Stimulated activated memory B cell treated with anti-CD40 and anti-IgM and Interleukin-4, amounts not matched to agents 10 μg/mL and 1 μg/mL and 100 μg/mL, for 72 hours (primary cell): ENCODE measurements around the gene SCGB1C2.
"Not testable (repeated sequence)": the region's sequence is repeated elsewhere in the genome, so short reads cannot be mapped to it uniquely, and the experiment has no call there.

Experiments
- ATAC-seq: fragments of 150-1000 bp; cut with Tn5 transposase; 2 replicates; pipeline ENCODE4 v1.10.0; 2021
- H3K27ac Mint-ChIP-seq: one replicate; pipeline ENCODE4 v1.8.0; 2022; ENCODE audit warnings: mild to moderate bottlenecking, mixed read lengths
- H3K27me3 Mint-ChIP-seq: one replicate; pipeline ENCODE4 v1.8.0; 2022; ENCODE audit warnings: mixed read lengths
- H3K36me3 Mint-ChIP-seq: one replicate; pipeline ENCODE4 v1.8.0; 2022; ENCODE audit warnings: mixed read lengths
- H3K4me1 Mint-ChIP-seq: one replicate; pipeline ENCODE4 v1.8.0; 2022; ENCODE audit warnings: mixed read lengths
- H3K4me3 Mint-ChIP-seq: one replicate; pipeline ENCODE4 v1.8.0; 2022; ENCODE audit warnings: mild to moderate bottlenecking, moderate library complexity, mixed read lengths
- H3K9me3 Mint-ChIP-seq: one replicate; pipeline ENCODE4 v1.8.0; 2022; ENCODE audit warnings: mixed read lengths

Gene SCGB1C2

DNA sequence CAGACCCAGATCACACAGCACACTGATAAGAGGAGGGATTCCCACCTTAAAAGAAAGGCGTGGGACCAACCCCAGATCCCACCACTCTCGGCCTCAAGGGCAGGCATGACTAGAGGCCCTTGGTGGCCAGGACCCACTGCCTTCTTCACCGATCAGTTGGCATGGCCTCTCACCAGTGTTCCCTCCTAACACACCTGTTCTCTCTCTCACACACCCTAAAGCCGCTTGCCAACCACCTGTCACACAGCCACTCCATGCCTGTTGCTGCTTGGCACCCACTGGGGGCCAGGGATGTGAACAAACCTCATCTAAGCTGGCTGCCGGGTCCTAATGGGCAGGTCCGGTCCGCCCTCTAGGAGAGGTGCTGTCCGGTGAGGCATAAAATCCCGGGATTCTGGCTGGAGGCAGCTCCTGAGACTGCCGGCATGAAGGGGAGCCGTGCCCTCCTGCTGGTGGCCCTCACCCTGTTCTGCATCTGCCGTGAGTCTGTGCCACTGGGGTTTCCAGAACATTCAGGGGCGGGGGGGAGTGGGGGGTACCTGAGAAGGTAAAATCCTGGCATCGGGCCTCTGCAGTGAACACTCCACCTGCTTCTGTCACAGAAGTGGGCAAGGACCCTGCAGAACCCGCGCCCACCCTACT, at the start of gene SCGB1C2:
TSS of gene SCGB1C2 (plus strand) at position 404 of the 642 bp plus-strand sequence. CDS start at position 426, 22 bp downstream.
- H3K27ac Mint-ChIP-seq, H3K27me3 Mint-ChIP-seq, H3K4me1 Mint-ChIP-seq, H3K4me3 Mint-ChIP-seq, ATAC-seq, H3K9me3 Mint-ChIP-seq, H3K36me3 Mint-ChIP-seq: not testable (repeated sequence)

DNA sequence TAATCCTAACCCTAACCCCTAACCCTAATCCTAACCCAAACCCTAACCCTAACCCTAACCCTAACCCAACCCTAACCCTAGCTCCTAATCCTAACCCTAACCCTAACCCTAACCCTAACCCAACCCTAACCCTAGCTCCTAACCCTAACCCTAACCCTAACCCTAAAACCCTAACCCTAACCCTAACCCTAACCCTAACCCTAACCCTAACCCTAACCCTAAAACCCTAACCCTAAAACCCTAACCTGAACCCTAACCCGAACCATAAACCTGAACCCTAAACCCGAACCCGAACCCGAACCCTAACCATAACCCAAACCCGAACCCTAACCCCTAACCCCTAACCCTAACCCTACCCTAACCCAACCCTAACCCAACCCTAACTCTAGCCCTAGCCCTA, 24.3 kb upstream of the SCGB1C2 start:
- H3K27me3 Mint-ChIP-seq, H3K4me3 Mint-ChIP-seq, H3K36me3 Mint-ChIP-seq, H3K4me1 Mint-ChIP-seq, H3K9me3 Mint-ChIP-seq, H3K27ac Mint-ChIP-seq, ATAC-seq: not testable (repeated sequence)

DNA sequence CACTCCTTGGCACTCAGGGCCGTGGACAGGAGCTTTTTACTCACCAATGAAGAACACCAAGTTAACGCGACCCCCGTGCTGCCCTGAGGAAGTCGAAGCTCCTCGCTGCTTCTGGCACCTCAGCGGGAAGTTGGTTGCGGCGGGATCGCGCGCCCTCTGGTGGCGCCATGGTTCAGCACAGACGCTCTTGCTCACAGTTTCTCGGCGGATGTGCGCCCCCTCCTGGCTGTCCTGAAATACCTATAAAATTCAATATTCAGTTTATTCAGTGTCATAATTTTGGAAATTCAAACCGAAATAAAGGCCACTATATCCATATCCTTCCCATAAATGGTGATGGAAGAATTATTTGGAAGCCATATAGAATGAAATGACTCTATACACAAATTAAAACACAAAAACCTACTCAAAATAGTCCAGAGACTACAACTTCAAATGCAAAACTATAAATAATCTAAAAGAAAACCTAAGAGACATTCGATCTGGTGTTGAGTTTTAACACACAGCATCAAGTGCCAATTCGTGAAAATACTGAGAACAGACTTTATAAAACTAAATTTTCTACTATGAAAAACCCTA, 18.9 kb upstream of the SCGB1C2 start:
- not testable (repeated sequence) for H3K9me3 Mint-ChIP-seq, H3K27me3 Mint-ChIP-seq, H3K4me3 Mint-ChIP-seq, H3K27ac Mint-ChIP-seq, H3K36me3 Mint-ChIP-seq, ATAC-seq, H3K4me1 Mint-ChIP-seq

DNA sequence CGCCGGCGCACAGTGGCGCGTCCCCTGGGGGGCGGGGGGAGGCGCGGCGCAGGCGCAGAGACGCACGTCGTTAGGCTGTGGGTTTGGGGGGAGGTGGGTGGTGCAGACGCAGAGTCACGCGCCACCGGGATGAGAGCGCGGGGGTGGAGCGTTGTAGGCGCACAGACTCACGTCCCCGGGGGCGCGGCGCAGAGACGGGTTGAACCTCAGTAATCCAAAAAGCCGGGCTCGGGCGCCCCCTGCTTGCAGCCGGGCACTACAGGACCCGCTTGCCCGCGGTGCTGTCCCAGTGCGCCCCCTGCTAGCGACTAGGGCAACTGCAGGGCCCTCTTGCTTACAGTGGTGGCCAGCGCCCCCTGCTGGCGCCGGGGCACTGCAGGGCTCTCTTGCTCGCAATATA, 3.4 kb upstream of the SCGB1C2 start:
- not testable (repeated sequence) for H3K4me1 Mint-ChIP-seq, H3K4me3 Mint-ChIP-seq, H3K27me3 Mint-ChIP-seq, H3K36me3 Mint-ChIP-seq, H3K27ac Mint-ChIP-seq, H3K9me3 Mint-ChIP-seq
- peak; percentile 83 for ATAC-seq

DNA sequence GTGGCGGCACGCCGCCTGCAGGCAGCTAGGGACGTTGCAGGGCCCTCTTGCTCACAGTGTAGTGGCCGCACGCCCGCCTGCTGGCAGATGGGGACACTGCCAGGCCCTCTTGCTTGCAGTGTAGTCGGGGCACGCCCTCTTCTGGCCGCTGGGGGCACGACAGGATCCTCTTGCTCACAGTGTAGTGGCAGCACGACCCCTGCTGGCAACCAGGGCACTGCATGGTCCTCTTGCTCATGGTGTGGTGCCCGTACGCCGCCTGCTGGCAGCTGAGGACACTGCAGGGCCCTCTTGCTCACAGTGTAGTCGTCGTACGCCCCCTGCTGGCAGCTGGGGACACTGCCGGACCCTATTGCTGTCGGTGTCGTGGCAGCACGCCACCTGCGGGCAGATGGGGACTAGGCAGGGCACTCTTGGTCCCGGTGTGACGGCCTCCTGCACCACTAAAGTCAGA, 3.0 kb upstream of the SCGB1C2 start:
- not testable (repeated sequence) for H3K4me3 Mint-ChIP-seq, H3K4me1 Mint-ChIP-seq, H3K9me3 Mint-ChIP-seq

DNA sequence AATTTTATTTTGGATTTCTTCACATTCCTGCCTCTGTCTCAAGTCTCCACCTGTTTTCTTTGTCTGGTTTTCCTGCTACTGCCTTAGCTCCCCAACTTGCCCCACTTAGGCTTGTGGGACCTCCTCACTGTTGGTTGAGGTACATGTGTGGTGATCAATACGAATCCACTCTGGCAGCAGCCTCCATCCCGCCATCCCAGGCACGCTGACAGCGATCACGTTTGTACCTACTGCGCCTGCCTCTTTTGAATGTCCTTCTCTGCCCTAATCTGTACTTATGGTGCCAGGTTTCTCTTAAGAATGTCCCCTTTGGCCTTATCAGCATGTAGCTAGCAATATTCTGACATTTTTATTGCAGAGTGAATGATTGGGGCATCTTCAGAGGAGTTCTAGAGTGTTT, 2.3 kb upstream of the SCGB1C2 start:
- not testable (repeated sequence) for H3K27me3 Mint-ChIP-seq, H3K27ac Mint-ChIP-seq, H3K4me1 Mint-ChIP-seq, ATAC-seq, H3K36me3 Mint-ChIP-seq, H3K9me3 Mint-ChIP-seq, H3K4me3 Mint-ChIP-seq

More for the DNA sequence above, 3.0 kb upstream of the SCGB1C2 start:
- not testable (repeated sequence) for H3K36me3 Mint-ChIP-seq, H3K27me3 Mint-ChIP-seq, H3K27ac Mint-ChIP-seq
- ATAC-seq = peak; percentile 73

DNA sequence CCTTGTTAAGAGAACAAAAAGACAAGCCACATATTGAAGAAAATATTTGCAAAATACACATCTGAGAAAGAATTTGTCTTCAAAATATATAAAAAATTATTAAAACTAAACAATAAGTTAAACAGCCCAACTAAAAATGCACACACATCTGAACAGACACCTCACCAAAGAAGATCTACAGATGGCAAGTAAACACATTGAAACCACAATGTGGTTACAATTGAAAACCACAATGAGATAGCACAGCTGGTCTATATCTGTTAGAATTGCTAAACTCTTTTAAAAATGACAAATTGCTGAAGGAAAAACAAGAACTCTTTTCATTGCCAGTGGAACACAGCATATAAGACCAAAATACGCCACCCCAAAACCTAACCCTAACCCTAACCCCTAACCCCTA, 1.5 kb upstream of the SCGB1C2 start:
- not testable (repeated sequence) for H3K27me3 Mint-ChIP-seq, H3K36me3 Mint-ChIP-seq, H3K4me3 Mint-ChIP-seq, H3K9me3 Mint-ChIP-seq, H3K27ac Mint-ChIP-seq, H3K4me1 Mint-ChIP-seq, ATAC-seq

DNA sequence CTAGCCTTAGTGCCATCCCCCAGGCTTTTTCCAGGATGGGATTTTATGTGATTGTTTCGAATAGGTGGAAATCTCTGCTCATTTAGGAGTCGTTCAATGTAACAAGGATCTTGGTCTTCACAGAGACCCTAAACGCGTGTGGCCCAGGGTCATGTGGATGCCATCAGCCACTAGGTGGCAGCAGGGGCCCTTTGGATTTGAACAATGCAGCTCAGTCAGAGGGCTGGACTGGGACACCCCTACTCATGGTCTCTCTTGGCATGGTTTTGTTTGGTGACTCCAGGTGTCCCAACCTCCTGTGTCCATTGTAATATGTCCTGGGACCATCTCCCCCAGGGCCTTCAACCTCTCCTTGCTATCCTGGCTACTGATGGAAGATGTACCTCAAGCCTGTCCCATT, 838 bp upstream of the SCGB1C2 start:
- not testable (repeated sequence) for H3K27me3 Mint-ChIP-seq, H3K4me1 Mint-ChIP-seq, H3K36me3 Mint-ChIP-seq, H3K9me3 Mint-ChIP-seq, H3K27ac Mint-ChIP-seq, H3K4me3 Mint-ChIP-seq
- ATAC-seq = peak; percentile 83

DNA sequence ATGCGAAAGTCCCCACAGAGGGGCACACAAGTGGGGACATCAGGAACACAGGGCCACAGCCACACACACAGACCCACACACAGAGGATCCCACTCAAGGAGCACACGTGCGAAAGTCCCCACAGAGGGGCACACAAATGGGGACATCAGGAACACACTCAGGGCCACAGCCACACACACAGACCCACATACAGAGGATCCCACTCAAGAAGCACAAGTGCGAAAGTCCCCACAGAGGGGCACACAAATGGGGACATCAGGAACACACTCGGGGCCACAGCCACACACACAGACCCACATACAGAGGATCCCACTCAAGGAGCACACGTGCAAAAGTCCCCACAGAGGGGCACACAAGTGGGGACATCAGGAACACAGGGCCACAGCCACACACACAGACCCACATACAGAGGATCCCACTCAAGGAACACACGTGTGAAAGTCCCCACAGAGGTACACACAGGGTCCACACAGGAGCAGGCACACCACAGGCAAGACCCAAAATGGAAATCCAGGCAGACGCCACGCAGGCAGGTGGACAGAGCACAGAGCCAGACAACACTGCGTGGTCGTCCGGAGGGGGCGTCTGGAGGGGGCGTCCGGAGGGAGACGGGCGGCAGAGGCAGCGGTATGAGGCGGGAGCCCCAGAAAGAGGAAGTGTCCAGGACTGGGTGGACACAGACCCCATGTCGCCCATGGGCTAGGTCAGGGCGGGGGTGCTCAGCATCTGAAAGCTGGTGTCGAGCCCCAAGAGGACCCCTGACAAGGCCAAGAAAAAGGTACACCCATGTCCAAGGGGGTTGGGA, 2.2 kb downstream of the SCGB1C2 start:
- H3K27me3 Mint-ChIP-seq, H3K9me3 Mint-ChIP-seq, H3K4me1 Mint-ChIP-seq, ATAC-seq, H3K27ac Mint-ChIP-seq, H3K36me3 Mint-ChIP-seq, H3K4me3 Mint-ChIP-seq: not testable (repeated sequence)

DNA sequence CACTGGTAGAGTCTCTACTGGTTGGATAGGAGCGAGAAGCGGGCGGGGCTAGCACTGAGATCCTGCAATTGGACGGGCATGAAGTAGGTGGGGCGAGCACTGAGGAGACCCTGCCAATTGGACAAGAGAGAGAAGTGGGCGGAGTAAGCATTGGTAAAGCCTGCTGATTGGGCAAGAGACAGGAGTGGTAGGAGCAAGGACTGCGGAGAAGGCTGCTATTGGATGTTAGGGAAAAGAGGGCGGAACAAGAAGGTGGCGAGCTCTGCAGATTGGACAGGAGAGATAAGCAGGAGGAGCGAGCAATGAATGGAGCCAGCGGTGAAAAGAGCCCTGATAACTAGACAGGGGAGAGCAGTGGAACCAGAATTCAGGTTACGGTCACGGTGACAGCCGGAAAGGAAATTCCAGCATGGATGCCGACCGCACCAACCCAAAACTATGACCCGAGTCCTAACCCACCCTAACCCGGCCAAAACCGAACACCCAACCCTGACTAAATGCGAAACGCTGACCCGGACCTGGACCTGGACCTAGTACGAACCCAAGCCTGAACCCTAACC, 4.8 kb downstream of the SCGB1C2 start:
- ATAC-seq = no peak
- H3K4me3 Mint-ChIP-seq = no peak overlapping the region
- no peaks in the 10 kb centered on the region for H3K9me3 Mint-ChIP-seq
- H3K27ac Mint-ChIP-seq = no peak overlapping the region
- H3K4me1 Mint-ChIP-seq = no peaks in the 10 kb centered on the region
- no peaks in the 10 kb centered on the region for H3K36me3 Mint-ChIP-seq
- peaks cover 8% of the 10 kb centered on the region for H3K27me3 Mint-ChIP-seq

DNA sequence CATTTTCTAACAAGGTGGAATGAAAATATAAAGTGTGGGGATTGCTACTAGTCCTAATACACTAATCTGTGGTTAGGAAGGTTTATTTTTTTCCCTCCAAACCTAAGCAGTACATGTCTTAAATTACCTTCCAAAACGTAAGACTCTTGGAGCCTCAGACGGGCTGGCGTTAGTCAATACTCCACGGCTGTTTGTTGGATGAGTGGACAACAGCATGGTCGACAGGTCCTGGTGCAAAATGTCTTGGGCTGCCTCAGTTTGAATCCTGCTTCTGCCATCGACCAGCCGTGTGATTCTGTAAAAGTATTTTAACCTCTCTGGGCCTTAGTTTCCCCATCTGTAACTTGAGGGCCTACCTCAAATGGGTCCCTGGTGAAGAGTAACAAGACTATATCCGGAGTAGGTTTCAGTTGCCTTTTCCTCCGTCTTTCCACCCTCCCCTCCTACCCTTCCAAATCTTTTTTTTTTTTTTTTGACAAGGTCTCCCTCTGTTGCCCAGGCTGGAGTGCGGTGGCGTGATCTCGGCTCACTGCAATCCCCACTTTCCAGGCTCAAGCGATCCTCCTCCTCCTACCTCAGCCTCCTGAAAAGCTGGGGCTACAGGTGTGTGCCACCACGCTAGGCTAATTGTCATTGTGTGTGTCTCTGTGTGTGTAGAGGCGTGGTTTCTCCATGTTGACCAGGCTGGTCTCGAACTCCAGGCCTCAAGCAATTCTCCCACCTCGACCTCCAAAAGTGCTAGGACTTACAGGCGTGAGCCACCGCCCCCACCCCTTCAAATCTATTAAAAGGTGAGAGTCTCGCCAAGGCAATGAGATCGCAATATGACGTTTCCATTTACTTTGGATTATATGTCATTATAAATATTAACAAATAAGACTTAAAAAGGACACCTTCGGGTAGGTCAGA, 5.8 kb downstream of the SCGB1C2 start:
- peaks cover 8% of the 10 kb centered on the region for H3K27me3 Mint-ChIP-seq
- no peak for ATAC-seq
- H3K9me3 Mint-ChIP-seq = no peaks in the 10 kb centered on the region
- no peak overlapping the region for H3K27ac Mint-ChIP-seq
- no peaks in the 10 kb centered on the region for H3K36me3 Mint-ChIP-seq
- no peaks in the 10 kb centered on the region for H3K4me1 Mint-ChIP-seq
- no peak overlapping the region for H3K4me3 Mint-ChIP-seq

DNA sequence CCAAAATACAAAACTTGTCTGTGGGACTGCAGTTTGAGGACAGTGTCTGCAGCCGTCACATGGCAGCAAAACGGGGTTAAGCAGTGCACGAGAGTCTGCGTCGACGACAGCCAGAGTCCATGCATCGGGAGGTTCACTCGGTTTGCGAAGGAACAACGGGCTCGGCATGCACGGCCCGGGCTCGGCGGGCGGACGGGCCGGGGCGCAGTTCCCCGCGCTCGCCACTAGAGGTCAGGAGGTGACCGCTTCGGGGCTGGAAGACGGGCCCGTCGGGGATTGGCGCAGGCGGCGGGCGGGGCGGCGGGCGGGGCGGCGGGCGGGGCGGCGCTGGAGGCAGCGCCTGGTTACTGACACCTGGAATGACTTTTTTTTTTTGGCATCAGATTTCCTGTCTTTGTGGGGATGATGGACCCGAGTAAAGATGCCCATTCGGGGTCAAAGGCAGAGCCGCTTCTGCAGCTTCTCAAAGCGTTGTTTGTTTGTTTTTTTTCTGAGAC, 6.5 kb downstream of the SCGB1C2 start:
- Mint-ChIP-seq H3K36me3 (no peaks in the 10 kb centered on the region), H3K27ac (no peak overlapping the region), H3K9me3 (no peaks in the 10 kb centered on the region), H3K4me3 (no peak overlapping the region), H3K27me3 (peaks cover 8% of the 10 kb centered on the region), H3K4me1 (no peaks in the 10 kb centered on the region)
- peak; percentile 87 for ATAC-seq

DNA sequence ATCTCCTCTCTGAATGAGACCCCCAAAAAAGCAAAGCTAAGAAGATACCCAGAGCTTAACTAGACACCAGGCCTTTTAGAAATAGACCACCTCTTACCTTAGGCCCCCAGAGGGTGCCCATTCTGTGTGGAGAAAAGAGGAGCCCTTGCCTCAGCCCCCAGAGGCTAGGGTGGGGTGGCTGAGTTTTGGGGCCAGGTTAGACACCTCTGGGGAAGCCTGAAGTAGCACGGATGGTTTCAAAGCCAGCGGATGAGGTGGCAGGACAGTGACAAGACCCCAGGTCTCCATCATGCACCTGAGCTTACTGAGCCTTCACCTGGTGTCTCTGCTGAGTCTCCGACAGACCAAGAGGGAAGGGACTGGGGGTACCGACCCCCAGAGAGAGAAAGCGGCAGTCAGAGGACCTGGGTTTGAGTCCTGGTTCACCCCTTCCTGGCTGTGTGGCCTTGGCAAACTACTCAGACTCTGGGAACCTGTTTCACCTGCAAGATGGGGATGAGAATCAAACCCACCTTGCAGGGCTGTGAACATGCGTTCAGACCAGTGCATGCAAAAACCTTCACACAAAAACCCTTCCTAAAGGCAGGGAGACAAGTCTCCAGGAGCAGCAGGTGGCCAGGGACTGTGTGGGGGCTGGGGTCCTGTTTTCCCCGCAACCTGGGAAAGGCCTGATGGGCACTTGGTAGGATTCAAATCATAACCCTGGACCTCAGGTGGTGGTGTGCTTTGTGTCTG, 7.7 kb downstream of the SCGB1C2 start:
- H3K4me3 Mint-ChIP-seq = no peak overlapping the region
- no peaks in the 10 kb centered on the region for H3K4me1 Mint-ChIP-seq
- H3K27me3 Mint-ChIP-seq = no peaks in the 10 kb centered on the region
- no peak overlapping the region for H3K27ac Mint-ChIP-seq
- no peak for ATAC-seq
- H3K36me3 Mint-ChIP-seq = no peaks in the 10 kb centered on the region
- H3K9me3 Mint-ChIP-seq = no peaks in the 10 kb centered on the region
